ENCODE data around the gene GNG7.

DNA sequence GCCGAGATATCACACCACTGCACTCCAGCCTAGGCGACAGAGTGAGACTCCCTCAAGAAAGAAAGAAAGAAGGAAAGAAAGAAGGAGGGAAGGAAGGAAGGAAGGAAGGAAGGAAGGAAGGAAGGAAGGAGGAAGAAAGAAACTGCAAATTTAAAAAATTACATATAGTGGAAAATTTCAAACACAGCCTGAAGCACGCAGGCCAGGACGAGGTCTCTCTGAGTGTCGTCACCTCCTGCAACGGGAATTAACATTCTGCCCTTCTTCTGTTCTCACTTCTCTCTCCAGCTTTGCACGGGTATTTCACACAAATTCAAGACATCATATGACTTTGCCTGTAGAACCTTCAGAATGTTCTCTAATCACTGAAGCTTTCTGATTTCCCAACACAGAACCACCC is 108.2 kb downstream of the GNG7 start:
- TF ChIP-seq, protein P1, sequence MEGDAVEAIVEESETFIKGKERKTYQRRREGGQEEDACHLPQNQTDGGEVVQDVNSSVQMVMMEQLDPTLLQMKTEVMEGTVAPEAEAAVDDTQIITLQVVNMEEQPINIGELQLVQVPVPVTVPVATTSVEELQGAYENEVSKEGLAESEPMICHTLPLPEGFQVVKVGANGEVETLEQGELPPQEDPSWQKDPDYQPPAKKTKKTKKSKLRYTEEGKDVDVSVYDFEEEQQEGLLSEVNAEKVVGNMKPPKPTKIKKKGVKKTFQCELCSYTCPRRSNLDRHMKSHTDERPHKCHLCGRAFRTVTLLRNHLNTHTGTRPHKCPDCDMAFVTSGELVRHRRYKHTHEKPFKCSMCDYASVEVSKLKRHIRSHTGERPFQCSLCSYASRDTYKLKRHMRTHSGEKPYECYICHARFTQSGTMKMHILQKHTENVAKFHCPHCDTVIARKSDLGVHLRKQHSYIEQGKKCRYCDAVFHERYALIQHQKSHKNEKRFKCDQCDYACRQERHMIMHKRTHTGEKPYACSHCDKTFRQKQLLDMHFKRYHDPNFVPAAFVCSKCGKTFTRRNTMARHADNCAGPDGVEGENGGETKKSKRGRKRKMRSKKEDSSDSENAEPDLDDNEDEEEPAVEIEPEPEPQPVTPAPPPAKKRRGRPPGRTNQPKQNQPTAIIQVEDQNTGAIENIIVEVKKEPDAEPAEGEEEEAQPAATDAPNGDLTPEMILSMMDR (optimal IDR thresholded peaks at IDR 0.05 in 1 of 3, IDR thresholded peaks at IDR 0.05 in 1 of 3, conservative IDR thresholded peaks at IDR 0.05 in 1 of 3; ENCODE audit: extremely low read depth in 1 of 3, insufficient read depth in 2 of 3, low read length in 3 of 3), result no peak
- no peak for TF ChIP-seq EZH2 (IDR thresholded peaks at IDR 0.05; ENCODE audit: low read length)
